A549 (cell line): ENCODE results near the gene GRIK4. TPM values are rescaled to one million over a fixed set of nuclear protein-coding genes. Genes with fewer than 3 reads are reported as not detected.

Source experiments
- ATAC-seq, 2 experiments: fragments of 200-7000 bp in 1 of 2; fragments of >200 bp in 1 of 2; cut with Nextera tagmentation in 1 of 2; cut with Tn5 transposase in 1 of 2; 3 replicates each; pipeline versions ENCODE4 v1.8.0 to v1.9.1; 2018 to 2020; ENCODE audit warnings: mild to moderate bottlenecking in 1 of 2, moderate library complexity in 1 of 2
- CTCF ChIA-PET: fragments of 300-600 bp; sonication (Branson Sonifier 250); formaldehyde crosslinking; extraction: SDS; loops from one replicate; lab custom pipeline; 2021; ENCODE audit warnings: antibody characterized with exemption, inconsistent platforms; lab: Yijun Ruan, JAX
- POLR2A ChIA-PET: fragments of 350-600 bp; formaldehyde crosslinking; extraction: SDS; loops from one replicate; lab custom pipeline; 2021; ENCODE audit warnings: antibody characterized with exemption, inconsistent platforms; lab: Yijun Ruan, JAX
- DNase-seq, 2 experiments: peaks; one replicate each; pipeline versions ENCODE4 v3.0.0 to v3.0.0-alpha.2; 2011 to 2016; ENCODE audit warnings: low read depth in 1 of 2, low spot score in 1 of 2
- FAIRE-seq: peaks from 2 replicates; lab custom pipeline; 2011; peaks lifted over from hg19 to GRCh38; lab: Jason Lieb, UNC
- H3K27ac ChIP-seq, 2 experiments: fragments of >200 bp; sonication (Bioruptor Twin); formaldehyde crosslinking; 3 replicates each; pipeline ENCODE4 v1.5.1; 2016 to 2017
- H3K4me1 ChIP-seq: fragments of >200 bp; sonication (Bioruptor Twin); formaldehyde crosslinking; 3 replicates; pipeline ENCODE4 v1.6.1; 2016
- H3K4me2 ChIP-seq: fragments of >200 bp; sonication (Bioruptor Twin); formaldehyde crosslinking; 3 replicates; pipeline ENCODE4 v1.6.1; 2016
- H3K4me3 ChIP-seq: fragments of >200 bp; sonication (Bioruptor Twin); formaldehyde crosslinking; 3 replicates; pipeline ENCODE4 v1.5.1; 2016
- H3K9me3 ChIP-seq: fragments of >200 bp; sonication (Bioruptor Twin); formaldehyde crosslinking; 3 replicates; pipeline ENCODE4 v1.6.1; 2016
- ATOH8 ChIP-seq: fragments of 250-450 bp; sonication (Bioruptor Pico); IDR thresholded peaks from 2 replicates; pipeline ENCODE4 v1.5.0; 2020; ENCODE audit warnings: low read depth, mild to moderate bottlenecking, moderate library complexity
- BCL3 ChIP-seq: fragments of >200 bp; sonication (Bioruptor Twin); formaldehyde crosslinking; IDR thresholded peaks from 3 replicates; pipeline ENCODE4 v1.6.1; 2016
- CBX2 ChIP-seq: fragments of 200-600 bp; sonication (generic); IDR thresholded peaks from 2 replicates; pipeline ENCODE4 v1.6.1; 2016; ENCODE audit warnings: low read depth, mild to moderate bottlenecking, borderline replicate concordance
- CEBPB ChIP-seq, 2 experiments: fragments of >200 bp in 1 of 2; sonication (Bioruptor Twin) in 1 of 2; formaldehyde crosslinking in 1 of 2; IDR thresholded peaks; 2 replicates each; pipeline ENCODE4 v1.6.1; 2012 to 2016
- E2F6 ChIP-seq: IDR thresholded peaks from 2 replicates; pipeline ENCODE4 v1.6.1; 2012; ENCODE audit warnings: low read depth, borderline replicate concordance
- FOSL2 ChIP-seq, 2 experiments: fragments of 450-650 bp in 1 of 2; fragments of >200 bp in 1 of 2; sonication (Bioruptor Twin) in 1 of 2; formaldehyde crosslinking; IDR thresholded peaks; 2 replicates each; pipeline versions ENCODE4 v1.5.0 to v1.6.1; 2016 to 2020; ENCODE audit warnings: mild to moderate bottlenecking in 1 of 2, moderate library complexity in 1 of 2
- HDAC2 ChIP-seq: fragments of 200-600 bp; sonication (generic); IDR thresholded peaks from 2 replicates; pipeline ENCODE4 v1.6.1; 2016
- HEYL ChIP-seq: fragments of 250-450 bp; sonication (Bioruptor Pico); IDR thresholded peaks from 2 replicates; pipeline ENCODE4 v1.8.0; 2021; ENCODE audit warnings: mild to moderate bottlenecking, moderate library complexity
- HMGXB4 ChIP-seq: fragments of 250-450 bp; sonication (Bioruptor Pico); IDR thresholded peaks from 2 replicates; pipeline ENCODE4 v1.5.0; 2021; ENCODE audit warnings: mild to moderate bottlenecking, moderate library complexity, borderline replicate concordance
- HOXA7 ChIP-seq: fragments of 250-450 bp; sonication (Bioruptor Pico); IDR thresholded peaks from 2 replicates; pipeline ENCODE4 v1.5.0; 2020; ENCODE audit warnings: mild to moderate bottlenecking, moderate library complexity
- HOXB13 ChIP-seq: fragments of 250-450 bp; sonication (Bioruptor Pico); IDR thresholded peaks from 2 replicates; pipeline ENCODE4 v1.5.0; 2020; ENCODE audit warnings: low read depth, mild to moderate bottlenecking, moderate library complexity
- KDM1A ChIP-seq: fragments of 200-600 bp; sonication (generic); IDR thresholded peaks from 2 replicates; pipeline ENCODE4 v1.6.1; 2016; ENCODE audit warnings: low read depth, mild to moderate bottlenecking
- KDM5A ChIP-seq: fragments of 200-600 bp; sonication (generic); IDR thresholded peaks from 2 replicates; pipeline ENCODE4 v1.6.1; 2016; ENCODE audit warnings: antibody characterized with exemption, mild to moderate bottlenecking
- NFE2L2 ChIP-seq: fragments of 150-350 bp; conservative IDR thresholded peaks from 2 replicates; pipeline ENCODE4 v1.6.1; 2014; ENCODE audit warnings: low read length
- POLR2AphosphoS2 ChIP-seq: conservative IDR thresholded peaks from 2 replicates; pipeline ENCODE4 v1.6.1; 2012; ENCODE audit warnings: low read length, improper control_type of control experiment, inconsistent platforms
- RARB ChIP-seq: fragments of 250-450 bp; sonication (Bioruptor Pico); IDR thresholded peaks from 2 replicates; pipeline ENCODE4 v1.8.0; 2021; ENCODE audit warnings: mild to moderate bottlenecking, moderate library complexity
- RFX5 ChIP-seq: fragments of 450-650 bp; IDR thresholded peaks from 2 replicates; pipeline ENCODE4 v1.7.1; 2014; ENCODE audit warnings: antibody characterized with exemption, mild to moderate bottlenecking, moderate library complexity
- TFCP2L1 ChIP-seq: fragments of 250-450 bp; sonication (Bioruptor Pico); IDR thresholded peaks from 2 replicates; pipeline ENCODE4 v1.5.0; 2021; ENCODE audit warnings: mild to moderate bottlenecking
- TP53 ChIP-seq: fragments of 250-450 bp; sonication (Bioruptor Pico); IDR thresholded peaks from 2 replicates; pipeline ENCODE4 v1.5.0; 2021; ENCODE audit warnings: mild to moderate bottlenecking, moderate library complexity
- ZFP36 ChIP-seq: fragments of 450-650 bp; IDR thresholded peaks from 2 replicates; pipeline ENCODE4 v1.6.1; 2014; ENCODE audit warnings: borderline replicate concordance; ENCODE audit not compliant: partially characterized antibody
- ZNF302 ChIP-seq: fragments of 250-450 bp; sonication (Bioruptor Pico); IDR thresholded peaks from 2 replicates; pipeline ENCODE4 v1.9.0; 2021; ENCODE audit warnings: inconsistent platforms, mild to moderate bottlenecking, moderate library complexity
- ZSCAN20 ChIP-seq: fragments of 250-450 bp; sonication (Bioruptor Pico); IDR thresholded peaks from 2 replicates; pipeline ENCODE4 v1.8.0; 2022; ENCODE audit warnings: mild to moderate bottlenecking, moderate library complexity
- WGBS: methylation state at CpG from one replicate; pipeline ENCODE4 v1.1.6; 2017; ENCODE audit errors: missing lambda C conversion rate; 5-methylcytosine and 5-hydroxymethylcytosine counted together
- polyA plus RNA-seq, 4 experiments: library from polyadenylated mRNA; depleted of rRNA in 3 of 4; stranded (reverse); fragments of >200 nt; fragmentation: RNase III in 1 of 4; extraction: RNeasy Plus Mini Kit Qiagen cat#74134 plus additional on column Dnase treatment in 1 of 4; gene quantifications; 2 replicates in 3 of 4; 3 replicates in 1 of 4; pipeline ENCODE4 v1.2.3, GENCODE V29; 2011 to 2017

GRIK4 gene
- polyA plus RNA-seq, 2 of the 4 experiments (the other 2 are of a cell fraction): 0.01 TPM; not detected in 1

GRCh38 chr11:120632579-120632978 lies 121.0 kb downstream of the GRIK4 start:
- peak; percentile 7 to 24 for DNase-seq
- FAIRE-seq: no peak
- POLR2A ChIA-PET: no interaction called here
- CTCF ChIA-PET: interaction anchor here (1.0 to 1.7 kb wide), 3 partner anchors 22 to 121 kb away, joined by 3 to 6 read pairs (median 3); partner anchors contain the start of gene GRIK4
- no peaks in the 10 kb centered on the region for H3K4me1 ChIP-seq
- no peak overlapping the region for H3K27ac ChIP-seq
- peak; percentile 77 to 89 for ATAC-seq
- 31% methylated on average over 2 of the region's 3 CpGs for WGBS
- no peaks in the 10 kb centered on the region for H3K9me3 ChIP-seq
- no peak for TF ChIP-seq ZNF302
- no peak for TF ChIP-seq BCL3
- no peak for TF ChIP-seq HMGXB4
- TF ChIP-seq ZSCAN20: no peak
- TF ChIP-seq HOXA7: no peak
- TF ChIP-seq POLR2AphosphoS2: no peak
- TF ChIP-seq HEYL: no peak
- TF ChIP-seq ZFP36: no peak
- no peak for TF ChIP-seq CBX2
- TF ChIP-seq NFE2L2: no peak
- TF ChIP-seq KDM5A: no peak
- TF ChIP-seq CEBPB (IDR thresholded peaks at IDR 0.05): no peak
- no peak for TF ChIP-seq HDAC2
- no peak for TF ChIP-seq HOXB13 (CRISPR knock-in tag)
- no peak for TF ChIP-seq FOSL2 (IDR thresholded peaks at IDR 0.05)
- no peak for TF ChIP-seq FOSL2 (CRISPR knock-in tag; IDR thresholded peaks at IDR 0.05)
- no peak for TF ChIP-seq RFX5
- TF ChIP-seq RARB (CRISPR knock-in tag): no peak
- H3K4me2 ChIP-seq: no peak overlapping the region
- H3K4me3 ChIP-seq: no peak overlapping the region

- H3K4me3 ChIP-seq: no peak overlapping the region
- ChIA-PET POLR2A (no interaction called here), CTCF (interaction anchor here (1.4 kb wide), 1 partner anchor 11 kb away, joined by 3 read pairs; no protein-coding TSS in a partner anchor)
- no peak overlapping the region for H3K4me2 ChIP-seq
- TF ChIP-seq ATOH8 (CRISPR knock-in tag): no peak
- H3K4me1 ChIP-seq: no peaks in the 10 kb centered on the region
- ATAC-seq (no peak), DNase-seq (no peak), FAIRE-seq (no peak)
- H3K27ac ChIP-seq: no peak overlapping the region
- WGBS: 58% methylated on average over 14 of the region's 15 CpGs
- no peaks in the 10 kb centered on the region for H3K9me3 ChIP-seq
Measured at GRCh38 chr11:120633616-120634393, 122.3 kb downstream of the GRIK4 start.

GRCh38 chr11:120634706-120635105 lies 123.2 kb downstream of the GRIK4 start:
- no peak for FAIRE-seq

More at GRCh38 chr11:120634706-120635105, 123.2 kb downstream of the GRIK4 start:
- H3K27ac ChIP-seq: no peak overlapping the region
- ChIA-PET CTCF (interaction anchor here (1.4 kb wide), 1 partner anchor 10 kb away, joined by 3 read pairs; no protein-coding TSS in a partner anchor), POLR2A (no interaction called here)
- 42% methylated on average over 12 of the region's 13 CpGs for WGBS
- H3K4me1 ChIP-seq: no peaks in the 10 kb centered on the region
- TF ChIP-seq CBX2: no peak
- TF ChIP-seq KDM1A: no peak
- no peak for TF ChIP-seq TP53 (CRISPR knock-in tag)
- no peak for TF ChIP-seq HDAC2
- no peak for TF ChIP-seq CEBPB (IDR thresholded peaks at IDR 0.05)
- no peak for TF ChIP-seq TFCP2L1
- no peak for TF ChIP-seq E2F6
- no peak for TF ChIP-seq ZNF302
- TF ChIP-seq ZFP36: no peak
- H3K4me2 ChIP-seq: no peak overlapping the region
- DNase-seq (no peak), ATAC-seq (no peak)
- no peaks in the 10 kb centered on the region for H3K9me3 ChIP-seq
- no peak overlapping the region for H3K4me3 ChIP-seq
